NCI-H1694 (cell line): ENCODE data around the gene ATAD3A.
"Not testable (repeated sequence)": the region's sequence is repeated elsewhere in the genome, so short reads cannot be mapped to it uniquely, and the experiment has no call there.

Source experiments
- DNase-seq: peaks from one replicate; lab custom pipeline; 2025; lab: John Stamatoyannopoulos, UW

Gene ATAD3A

GRCh38 chr1:1511533-1512285 lies at the start of gene ATAD3A:
Gene ATAD3A (plus strand): TSS chr1:1512162. CDS start chr1:1512269, 107 bp downstream.
- DNase-seq = peak; percentile 91

DNA sequence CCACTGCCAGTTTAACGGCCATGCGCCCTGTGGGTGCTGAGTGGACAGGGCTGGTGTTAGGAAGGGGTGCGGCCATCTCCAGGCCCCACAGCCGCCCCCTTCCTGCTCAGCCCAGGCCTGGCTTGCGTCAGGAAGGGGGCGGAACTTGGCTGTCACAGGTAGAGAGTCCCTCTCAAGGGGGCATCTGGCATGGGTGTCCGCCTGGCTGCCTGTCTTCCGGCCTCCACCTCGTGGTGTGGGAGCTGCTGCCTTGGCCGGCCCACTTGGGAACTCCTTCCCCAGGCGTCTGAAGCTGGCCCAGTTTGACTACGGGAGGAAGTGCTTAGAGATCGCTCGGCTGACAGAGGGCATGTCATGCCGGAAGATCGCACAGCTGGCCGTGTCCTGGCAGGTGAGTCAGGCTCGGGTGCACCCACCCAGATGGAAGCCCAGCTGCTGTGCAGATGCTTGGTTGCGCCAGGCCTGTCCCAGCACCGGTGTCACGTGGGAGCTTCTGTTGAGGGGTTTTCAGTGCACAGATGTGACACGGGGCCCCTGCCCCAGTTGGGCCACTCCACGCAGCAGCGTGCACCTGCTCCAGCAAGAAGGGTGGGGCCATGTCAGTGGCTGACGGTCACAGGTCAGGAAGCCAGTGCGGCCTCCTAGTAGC lies 49.5 kb upstream of the ATAD3A start:
- DNase-seq = no peak

GRCh38 chr1:1463312-1463711 lies 48.6 kb upstream of the ATAD3A start:
- no peak for DNase-seq

DNA sequence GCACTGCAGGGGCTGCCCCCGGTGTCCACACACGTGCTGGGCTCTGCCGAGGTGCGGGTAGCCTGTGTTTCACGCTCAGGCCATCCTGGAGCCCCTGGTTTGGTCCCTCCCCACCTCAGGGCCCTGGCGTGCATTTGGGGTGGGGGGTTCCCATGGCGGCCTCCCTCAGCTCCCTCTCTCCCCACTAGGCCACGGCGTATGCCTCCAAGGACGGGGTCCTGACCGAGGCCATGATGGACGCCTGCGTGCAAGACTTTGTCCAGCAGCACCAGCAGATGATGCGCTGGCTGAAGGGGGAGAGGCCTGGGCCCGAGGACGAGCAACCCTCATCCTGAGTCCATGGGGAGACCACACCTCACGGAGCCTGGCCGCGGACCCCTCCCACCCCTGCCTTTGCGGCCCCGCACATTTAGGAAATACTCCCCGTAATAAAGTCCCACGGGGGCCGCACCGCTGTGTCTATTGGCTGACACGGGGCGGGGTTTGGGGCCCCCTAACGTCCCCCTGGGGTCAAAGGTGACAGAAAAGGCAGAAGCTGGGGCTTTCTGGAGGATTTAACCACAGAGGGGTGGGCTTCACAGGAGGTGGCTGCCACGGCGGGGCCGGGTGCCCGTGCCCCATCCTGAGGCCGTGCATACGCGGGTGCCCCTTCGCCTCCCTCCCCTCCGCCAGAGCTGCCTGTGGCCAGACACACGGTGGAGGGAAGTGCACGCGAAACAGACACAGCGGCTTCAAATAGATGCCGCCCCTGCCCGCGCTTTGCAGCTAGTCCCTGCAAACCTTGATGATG lies 43.6 kb upstream of the ATAD3A start:
- not testable (repeated sequence) for DNase-seq

- DNase-seq = no peak
These were observed 41.2 kb upstream of the ATAD3A start for GRCh38 chr1:1470626-1471388.

DNA sequence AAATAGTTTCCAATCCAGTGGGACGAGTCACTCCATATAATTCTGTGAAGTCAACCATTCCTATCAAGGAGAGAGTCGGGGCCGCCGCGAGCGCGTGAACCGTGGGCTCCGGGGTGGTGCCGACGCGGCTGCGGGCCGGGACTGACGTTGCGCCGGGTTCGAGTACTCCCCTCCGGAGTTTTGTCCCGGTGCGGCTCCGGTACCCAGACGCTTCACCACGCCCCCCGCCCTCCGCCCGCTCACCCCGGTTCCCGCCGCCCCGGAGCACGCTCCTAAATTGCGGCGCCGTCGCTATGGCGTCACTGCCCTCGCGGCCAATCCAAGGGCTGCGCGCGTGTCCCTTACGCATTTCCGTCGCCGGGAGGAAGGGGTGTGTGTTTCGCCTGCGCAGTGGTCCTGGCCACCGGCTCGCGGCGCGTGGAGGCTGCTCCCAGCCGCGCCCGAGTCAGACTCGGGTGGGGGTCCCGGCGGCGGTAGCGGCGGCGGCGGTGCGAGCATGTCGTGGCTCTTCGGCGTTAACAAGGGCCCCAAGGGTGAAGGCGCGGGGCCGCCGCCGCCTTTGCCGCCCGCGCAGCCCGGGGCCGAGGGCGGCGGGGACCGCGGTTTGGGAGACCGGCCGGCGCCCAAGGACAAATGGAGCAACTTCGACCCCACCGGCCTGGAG lies 40.4 kb upstream of the ATAD3A start, which contains the start of gene ATAD3B:
ATAD3B (plus strand) TSS at position 377 of the 664 bp plus-strand sequence; CDS start at position 497, 120 bp downstream.
- DNase-seq = peak; percentile 68

DNA sequence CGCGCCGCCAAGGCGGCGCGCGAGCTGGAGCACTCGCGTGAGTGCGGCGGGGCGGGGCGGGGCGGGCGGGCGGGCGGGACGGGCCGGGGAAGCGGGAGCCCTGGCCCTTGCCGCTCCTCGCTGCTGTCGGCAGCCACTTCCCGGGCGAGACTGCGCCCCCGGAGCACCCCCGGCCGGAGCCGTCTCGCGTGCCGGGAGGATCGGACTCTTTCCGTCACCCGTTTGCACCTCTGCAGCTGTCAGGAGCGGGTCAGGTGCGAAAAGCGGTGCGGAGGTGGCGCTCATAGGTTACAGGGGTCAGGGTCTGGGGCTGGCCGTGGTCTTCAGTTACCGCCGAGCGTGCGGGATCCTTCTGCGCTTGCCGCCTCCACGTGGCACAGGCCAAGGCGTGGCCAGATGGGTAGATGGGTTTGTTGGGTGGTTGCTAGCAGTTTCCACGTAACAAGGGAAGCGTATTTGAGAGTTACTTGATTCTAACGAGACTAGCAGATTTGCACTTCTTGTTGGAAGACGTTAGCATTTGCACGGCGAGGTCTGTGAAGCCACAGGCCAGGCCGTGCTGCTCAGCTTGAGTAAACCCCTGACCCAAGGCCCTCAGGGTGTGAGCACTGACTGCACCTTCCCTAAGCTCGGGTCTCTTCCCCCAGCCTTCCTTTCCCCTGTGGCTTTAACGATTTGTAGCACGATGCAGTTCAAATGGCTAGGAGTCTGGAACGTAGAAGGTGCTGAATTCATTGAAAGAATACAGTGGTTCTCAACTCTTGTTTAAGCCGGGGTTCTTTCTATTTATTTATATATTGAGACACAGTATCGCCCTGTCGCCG lies 39.7 kb upstream of the ATAD3A start:
- not testable (repeated sequence) for DNase-seq

GRCh38 chr1:1476011-1476410 lies 36.0 kb upstream of the ATAD3A start:
- not testable (repeated sequence) for DNase-seq

- DNase-seq = no peak
These were observed 34.8 kb upstream of the ATAD3A start for GRCh38 chr1:1477206-1477605.

- no peak for DNase-seq
These were observed 32.1 kb upstream of the ATAD3A start for GRCh38 chr1:1479547-1480487.

DNA sequence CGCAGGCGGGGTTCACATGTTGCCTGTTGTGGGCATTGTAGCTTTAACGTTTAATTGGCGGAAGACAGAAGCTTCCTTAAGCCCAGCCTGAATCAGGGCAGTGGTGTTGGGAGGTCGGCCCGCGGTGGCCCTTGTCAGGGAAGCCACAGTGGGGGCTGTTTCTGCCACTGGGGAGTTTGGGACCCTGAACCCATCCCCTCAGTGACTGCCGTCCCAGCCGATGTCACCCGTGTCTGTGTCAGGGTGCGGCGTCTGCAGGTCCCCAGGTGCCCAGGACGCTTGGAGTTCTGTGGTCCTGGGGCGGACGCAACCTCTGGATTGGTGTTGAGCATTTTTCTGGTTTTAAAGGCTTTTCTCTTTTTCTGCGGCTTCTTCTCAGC lies 31.5 kb upstream of the ATAD3A start:
- DNase-seq = not testable (repeated sequence)

GRCh38 chr1:1481811-1482210 lies 30.2 kb upstream of the ATAD3A start:
- DNase-seq = not testable (repeated sequence)

- DNase-seq = no peak
These were observed 29.1 kb upstream of the ATAD3A start for GRCh38 chr1:1482856-1483255.

GRCh38 chr1:1483714-1484113 lies 28.2 kb upstream of the ATAD3A start:
- no peak for DNase-seq

GRCh38 chr1:1484976-1485750 lies 26.8 kb upstream of the ATAD3A start:
- not testable (repeated sequence) for DNase-seq

DNA sequence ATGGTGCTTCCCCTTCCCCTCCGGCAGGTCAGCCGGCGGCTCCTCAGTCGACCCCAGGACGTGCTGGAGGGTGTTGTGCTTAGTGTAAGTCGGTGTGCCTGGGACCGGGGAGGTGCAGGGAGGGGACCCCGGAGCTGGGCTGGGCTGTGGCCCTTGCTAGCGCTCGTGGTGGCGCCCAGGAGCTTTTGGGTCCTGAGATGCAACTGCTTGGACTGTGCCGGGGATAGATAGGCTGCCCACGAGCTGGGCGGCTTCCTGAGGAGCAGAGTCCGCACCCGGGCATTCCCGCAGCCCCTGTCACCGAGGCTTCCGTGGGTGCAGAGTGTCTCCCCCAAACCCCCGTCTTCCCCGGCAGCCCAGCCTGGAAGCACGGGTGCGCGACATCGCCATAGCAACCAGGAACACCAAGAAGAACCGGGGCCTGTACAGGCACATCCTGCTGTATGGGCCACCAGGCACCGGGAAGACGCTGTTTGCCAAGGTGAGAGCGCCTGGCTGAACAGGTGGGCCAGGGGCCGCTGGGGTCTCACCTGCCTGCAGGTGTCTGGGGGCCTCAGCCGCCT lies 26.1 kb upstream of the ATAD3A start:
- DNase-seq = not testable (repeated sequence)

DNA sequence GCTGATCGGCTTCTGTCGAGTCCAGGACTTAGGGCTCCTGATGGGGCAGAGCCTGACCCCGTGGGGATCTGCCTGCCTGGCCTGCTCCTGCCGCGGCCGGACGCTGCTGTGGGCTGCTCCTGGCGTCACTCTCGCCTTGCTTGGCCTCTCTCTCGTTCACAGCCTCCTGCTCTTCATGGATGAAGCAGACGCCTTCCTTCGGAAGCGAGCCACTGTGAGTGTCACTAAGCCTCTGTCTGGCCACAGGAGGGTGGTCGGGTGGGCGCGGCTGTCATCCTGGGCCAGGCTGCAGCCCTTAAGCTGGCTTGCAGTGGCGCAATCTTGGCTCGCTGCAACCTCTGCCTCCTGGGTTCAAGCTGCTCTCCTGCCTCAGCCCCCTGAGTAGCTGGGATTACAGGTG lies 24.3 kb upstream of the ATAD3A start:
- DNase-seq = no peak

- no peak for DNase-seq
These were observed 22.7 kb upstream of the ATAD3A start for GRCh38 chr1:1489231-1489630.
